Keratinocyte (primary cell): ENCODE measurements around the gene SLC12A1.

Experiments used
- CTCF ChIP-seq, 3 experiments: IDR thresholded peaks in 1 of 3; conservative IDR thresholded peaks in 1 of 3; optimal IDR thresholded peaks in 1 of 3; 2 replicates in 2 of 3; 3 replicates in 1 of 3; pipeline versions ENCODE3 to v1.5.1; 2011; ENCODE audit warnings: low read length in 3 of 3, mild to moderate bottlenecking in 3 of 3, moderate library complexity in 2 of 3, control low read depth in 1 of 3, inconsistent platforms in 1 of 3; ENCODE audit not compliant: insufficient read depth in 2 of 3; ENCODE audit errors: extremely low read depth in 1 of 3
- EZH2 ChIP-seq: IDR thresholded peaks from one replicate; pipeline ENCODE4 v1.6.1; 2012; ENCODE audit warnings: inconsistent platforms, mild to moderate bottlenecking, low read length, moderate library complexity

- TF ChIP-seq CTCF (optimal IDR thresholded peaks at IDR 0.05 in 1 of 3, IDR thresholded peaks at IDR 0.05 in 1 of 3, conservative IDR thresholded peaks at IDR 0.05 in 1 of 3; ENCODE audit: extremely low read depth in 1 of 3, insufficient read depth in 2 of 3, low read length in 3 of 3): no peak
- TF ChIP-seq EZH2: no peak
Measured at GRCh38 chr15:48334260-48334659, 128.2 kb downstream of the SLC12A1 start.
